HG03103 (cell line): ENCODE data around the gene PRKG1.

Experiments
- ATAC-seq: cut with Tn5 transposase; IDR thresholded peaks from one replicate; pipeline ENCODE4 v1.9.1; 2021; ENCODE audit warnings: low read depth; ENCODE audit not compliant: unreplicated experiment

Gene PRKG1

DNA sequence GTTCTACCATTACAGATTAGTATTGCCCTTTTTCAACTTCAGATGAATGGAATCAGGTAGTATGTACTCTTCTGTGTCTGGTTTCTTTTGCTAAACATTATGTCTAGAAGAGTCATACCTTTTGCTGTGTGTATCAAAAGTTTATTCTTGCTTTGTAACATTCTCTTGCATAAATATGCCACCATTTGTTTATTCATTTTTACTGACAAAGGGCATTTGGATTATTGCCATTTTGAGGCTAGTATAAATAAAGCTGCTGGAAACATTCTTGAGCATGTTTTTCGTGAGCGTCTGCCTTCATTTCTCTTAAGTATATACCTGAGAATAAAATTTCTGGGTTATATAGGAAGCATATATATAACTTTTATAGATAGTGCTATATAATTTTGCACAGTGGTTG is 746.8 kb downstream of the PRKG1 start:
- ATAC-seq, result no peak

DNA sequence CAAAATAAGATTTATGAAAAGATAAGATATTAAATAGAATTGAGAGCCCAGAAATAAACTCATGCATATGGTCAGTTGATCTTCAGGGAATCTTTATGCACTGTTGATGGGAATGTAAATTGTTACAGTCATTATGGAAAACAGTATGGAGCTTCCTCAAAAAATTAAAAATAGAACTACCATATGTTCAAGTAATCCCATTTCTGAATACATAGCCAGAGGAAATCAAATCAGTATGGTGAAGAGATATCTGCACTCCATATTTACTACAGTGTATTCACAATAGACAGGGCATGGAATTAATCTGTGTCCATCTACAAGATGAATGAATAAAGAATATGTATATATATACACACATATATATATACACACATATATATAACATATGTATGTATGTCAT is 747.5 kb downstream of the PRKG1 start:
- ATAC-seq, result no peak

DNA sequence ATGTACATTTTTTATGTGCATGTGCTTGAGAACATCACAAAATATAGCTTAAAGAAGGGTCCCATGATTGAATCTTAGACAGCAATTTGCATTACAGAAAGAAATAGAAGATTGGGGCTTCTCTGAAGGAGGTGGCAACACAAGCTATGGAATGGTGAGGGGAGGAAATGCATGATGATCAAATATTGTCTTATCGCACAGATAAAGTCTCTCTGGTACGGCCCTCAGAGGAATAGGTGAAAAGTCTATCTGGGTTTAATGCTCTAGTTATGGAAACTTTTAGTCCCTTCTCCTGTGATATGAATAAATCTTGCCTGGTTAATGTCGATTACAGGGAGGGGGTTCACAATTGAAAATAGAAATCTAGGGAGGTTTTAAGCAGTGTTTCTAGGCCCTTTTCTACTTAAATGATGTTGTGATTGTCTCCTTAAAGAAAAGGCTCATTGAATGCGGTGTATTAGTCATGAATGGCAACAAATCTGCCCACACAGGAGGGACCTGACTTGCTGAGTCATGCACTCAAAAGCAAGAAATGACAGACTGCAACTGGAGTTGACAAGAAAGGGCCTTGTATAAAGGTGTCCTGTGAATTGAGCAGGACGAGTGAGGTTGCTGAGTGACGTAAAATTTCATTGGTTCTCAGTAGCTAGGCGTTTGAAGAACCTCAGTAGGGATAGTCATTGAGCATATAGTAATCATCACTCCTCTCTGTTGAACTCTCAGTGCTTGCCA is 758.5 kb downstream of the PRKG1 start:
- ATAC-seq, result no peak

DNA sequence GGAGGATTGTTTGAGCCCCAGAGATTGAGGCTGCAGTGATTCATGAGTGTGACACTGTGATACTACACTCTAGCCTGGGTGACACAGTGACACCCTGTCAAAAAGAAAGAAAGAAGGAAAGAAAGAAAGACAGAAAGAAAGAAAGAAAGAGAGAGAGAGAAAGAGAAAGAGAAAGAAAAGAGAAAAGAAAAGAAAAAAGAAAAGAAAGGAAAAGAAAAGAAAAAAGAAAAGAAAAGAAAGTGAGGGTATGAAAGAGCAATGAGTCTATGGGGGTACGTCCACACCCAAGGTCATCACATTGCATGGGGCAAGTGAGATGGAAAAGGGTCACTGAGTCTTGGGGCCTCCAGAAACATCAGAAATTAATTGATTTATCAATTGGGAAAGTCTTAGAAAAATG is 760.3 kb downstream of the PRKG1 start:
- no peak for ATAC-seq

DNA sequence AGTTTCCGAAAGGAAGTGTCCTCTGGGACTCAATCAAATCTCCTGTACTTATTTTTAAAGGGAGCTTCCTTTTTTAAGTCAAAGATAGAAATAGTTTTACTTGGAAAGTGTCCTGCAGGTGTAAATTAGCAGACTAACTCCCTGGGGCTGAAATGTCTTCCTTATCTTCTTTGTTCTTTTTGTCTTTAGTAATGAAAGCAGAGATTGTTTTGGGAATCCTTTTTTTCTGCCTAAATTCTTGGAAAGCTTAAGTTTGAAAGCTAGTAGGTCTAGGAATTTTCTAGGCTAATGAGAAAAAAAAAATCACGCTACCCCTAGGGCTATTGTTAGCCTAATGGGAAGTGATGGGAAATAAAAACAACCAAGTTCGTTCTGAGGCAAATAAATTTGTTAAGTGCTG is 764.2 kb downstream of the PRKG1 start:
- ATAC-seq, result no peak

DNA sequence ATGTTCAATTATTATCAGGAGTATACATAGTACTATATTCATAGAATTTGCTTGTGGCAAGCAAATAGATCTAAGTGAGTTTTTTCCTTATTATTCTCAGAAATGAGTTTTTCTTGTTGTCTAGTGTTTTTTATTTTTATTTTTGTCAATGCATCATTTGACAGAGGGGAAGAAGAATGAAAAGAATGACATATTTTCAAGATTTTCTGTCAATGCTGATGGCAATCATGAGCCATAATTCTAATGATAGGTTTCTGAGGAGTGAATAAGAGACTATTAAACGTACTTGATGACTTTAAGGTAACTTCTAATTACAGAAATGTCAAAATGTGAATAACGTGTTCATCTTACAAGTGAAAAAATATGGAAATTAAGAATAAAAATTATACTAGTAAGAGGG is 769.7 kb downstream of the PRKG1 start:
- no peak for ATAC-seq

DNA sequence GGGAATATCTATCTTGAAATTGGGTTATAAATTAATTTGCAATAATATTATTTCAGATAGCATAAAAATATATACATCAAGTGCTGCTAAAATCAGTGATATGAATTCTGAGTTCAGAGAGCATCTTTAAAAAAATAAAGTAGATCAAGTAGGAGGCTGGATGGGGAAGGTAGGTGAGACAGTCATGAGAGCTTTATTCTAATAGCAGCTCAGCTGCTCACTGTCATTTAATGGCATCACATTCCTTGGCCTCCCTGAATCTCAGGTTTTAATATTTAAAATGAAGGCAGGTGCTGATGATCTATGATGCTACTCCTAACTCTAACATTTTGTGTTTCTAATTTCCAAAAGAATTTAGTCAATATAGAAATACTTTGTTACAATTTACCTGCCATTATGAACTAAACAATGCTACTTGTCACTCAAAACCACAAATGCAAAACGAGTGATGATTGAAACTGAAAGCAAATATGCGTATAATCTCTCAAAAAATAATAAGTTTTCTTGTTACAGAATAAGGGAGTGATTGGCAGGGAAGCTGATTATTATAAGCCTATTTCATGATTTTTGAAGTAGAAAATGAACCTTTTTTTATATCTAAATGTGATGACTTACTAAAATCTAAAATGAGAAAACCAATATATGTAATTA is 772.7 kb downstream of the PRKG1 start:
- ATAC-seq, result peak; percentile 58

DNA sequence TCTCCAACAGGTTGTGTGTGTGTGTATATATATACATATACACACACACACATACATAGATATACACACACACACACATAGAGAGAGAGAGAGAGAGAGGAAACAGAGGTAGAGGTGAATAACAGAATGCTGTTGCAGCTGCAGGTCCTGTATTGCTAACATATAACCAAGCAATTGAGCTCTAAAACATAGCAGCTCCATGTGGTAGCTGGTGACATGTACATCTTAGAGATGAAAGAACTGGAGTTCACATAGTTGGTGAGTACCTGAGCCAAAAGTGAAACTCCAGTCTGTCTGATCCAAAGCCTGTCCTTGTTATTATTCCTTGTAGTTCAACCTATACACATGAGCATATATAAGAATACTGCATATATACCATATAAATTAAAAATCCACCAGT is 778.0 kb downstream of the PRKG1 start:
- ATAC-seq, result no peak

DNA sequence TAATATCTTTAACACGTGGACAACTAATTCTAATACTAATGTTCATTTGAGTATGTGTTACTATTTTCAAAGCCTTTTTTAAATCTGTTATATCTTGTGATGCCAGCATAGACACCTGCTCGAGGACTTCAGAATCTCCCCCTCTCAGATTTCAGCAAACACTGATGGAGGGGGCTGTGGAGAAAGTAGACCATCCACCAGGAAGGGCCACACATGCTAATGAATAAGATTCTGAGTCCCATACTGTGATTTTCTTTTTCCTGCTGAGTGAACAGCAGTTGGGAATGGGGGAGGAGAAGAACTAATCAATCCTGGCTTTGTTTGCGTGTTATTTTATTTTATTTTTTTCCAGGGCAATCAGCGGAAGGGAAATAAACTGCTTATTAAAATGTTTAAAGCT is 783.0 kb downstream of the PRKG1 start:
- ATAC-seq, result no peak

DNA sequence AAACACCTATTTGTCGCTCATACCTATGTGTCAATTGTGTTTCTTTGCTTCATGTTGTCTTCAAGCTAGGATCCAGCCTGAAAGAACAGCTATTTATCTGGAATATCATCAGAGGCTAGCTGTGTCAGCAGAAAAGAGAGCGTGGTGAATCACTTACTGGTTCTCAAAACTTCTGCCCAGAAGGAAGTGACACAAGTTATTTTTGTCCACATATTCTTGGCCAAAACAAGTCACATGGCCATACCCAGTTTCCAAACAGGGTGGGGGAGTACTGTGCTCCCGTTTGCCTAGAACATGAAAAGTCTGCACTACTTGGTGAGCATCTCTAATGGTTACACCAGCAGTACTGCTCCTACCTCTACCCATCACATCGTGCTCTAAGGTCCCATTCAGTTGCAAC is 786.0 kb downstream of the PRKG1 start:
- ATAC-seq, result peak; percentile 91

DNA sequence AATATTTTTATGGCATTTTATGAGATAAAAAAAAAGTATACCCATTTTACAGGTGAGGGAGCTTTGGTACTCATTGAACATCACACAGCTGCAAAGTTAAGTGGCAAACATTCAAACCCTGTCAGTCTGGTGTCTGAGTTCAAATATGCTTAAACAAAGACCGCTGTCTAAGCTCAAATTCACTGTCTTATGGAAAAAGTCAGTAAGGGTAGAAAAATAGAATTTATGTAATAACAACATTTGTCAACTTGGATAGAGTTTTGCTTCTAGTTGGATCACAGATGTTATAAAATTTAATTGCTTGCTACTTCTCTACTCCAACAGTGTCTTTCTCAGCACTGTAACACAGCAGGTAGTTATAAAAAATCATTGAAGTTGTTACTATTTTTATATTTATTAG is 786.8 kb downstream of the PRKG1 start:
- ATAC-seq, result no peak

DNA sequence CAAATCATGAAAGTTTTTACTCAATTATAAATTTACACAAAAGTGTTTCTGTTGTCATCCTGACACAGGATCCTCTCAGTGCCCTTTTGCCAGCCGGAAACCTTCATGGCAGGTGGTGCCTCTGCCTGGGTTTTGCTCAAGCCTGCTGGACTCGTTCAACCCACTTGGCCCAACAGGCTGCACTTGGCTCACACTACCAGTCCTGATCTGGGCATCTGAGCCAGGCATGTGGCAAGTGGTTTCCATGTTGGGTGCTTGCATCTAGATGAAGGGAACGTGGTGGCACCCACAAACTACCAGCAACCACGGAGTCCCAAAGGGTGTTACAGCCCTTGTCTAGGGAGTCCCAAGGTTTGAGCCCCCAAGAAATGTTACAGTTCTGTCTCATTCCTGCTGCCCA is 787.4 kb downstream of the PRKG1 start:
- ATAC-seq, result no peak

DNA sequence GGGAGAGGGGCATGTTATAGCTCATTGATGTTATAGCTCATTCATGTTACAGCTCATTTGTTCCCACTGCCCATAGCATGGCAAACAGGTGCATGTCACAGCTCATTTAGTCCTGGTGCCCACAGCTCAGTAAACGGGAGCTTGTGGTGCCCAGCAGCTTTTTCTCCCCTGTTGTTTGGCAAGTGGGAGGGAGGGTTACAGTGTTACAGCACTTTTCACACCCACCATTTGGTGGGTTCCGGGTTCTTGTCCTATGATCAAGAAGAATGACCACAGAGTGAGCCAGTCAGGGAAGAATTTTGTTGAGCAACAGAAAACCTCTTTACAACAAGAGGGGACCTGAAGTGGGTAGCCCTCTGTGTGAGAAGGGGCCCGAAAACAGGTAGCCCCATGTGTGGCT is 787.9 kb downstream of the PRKG1 start:
- no peak for ATAC-seq

DNA sequence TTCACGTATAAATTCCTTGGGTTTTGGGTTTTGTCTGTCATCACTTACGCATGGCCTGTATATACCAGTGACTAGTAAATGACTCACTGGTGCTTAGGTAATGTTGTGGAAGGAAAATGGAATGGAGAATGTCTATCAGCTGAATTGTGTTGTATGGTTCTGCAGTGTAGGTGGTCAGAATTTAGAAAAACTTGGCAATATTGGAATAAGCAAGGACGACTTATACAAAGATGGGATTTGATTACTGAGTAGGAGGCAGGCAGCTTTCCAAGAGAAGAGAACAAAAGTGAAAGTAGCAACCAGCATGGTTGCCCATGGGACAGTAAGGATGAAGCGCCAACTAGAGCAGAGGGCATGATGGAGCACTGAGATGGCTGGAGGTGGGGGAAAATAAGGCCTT is 793.7 kb downstream of the PRKG1 start:
- ATAC-seq, result no peak

DNA sequence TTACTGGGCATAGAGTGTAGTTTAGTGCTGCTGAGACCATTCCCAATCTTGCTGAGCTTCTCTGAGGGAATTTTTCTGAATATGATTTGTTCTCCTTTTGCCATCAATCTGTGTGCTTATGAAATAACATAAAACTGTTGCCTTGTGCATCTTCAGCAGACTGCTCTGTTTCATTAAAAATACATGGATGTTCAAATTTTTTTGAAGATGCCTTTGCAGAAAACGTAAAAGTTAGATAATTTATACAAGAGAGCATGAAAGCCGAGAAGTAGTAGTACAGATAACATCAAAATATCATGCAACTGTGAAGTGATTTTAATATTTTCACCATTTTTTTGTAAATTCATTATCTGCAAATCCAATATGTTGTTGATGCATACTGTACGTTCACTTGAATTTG is 799.8 kb downstream of the PRKG1 start:
- ATAC-seq, result no peak

DNA sequence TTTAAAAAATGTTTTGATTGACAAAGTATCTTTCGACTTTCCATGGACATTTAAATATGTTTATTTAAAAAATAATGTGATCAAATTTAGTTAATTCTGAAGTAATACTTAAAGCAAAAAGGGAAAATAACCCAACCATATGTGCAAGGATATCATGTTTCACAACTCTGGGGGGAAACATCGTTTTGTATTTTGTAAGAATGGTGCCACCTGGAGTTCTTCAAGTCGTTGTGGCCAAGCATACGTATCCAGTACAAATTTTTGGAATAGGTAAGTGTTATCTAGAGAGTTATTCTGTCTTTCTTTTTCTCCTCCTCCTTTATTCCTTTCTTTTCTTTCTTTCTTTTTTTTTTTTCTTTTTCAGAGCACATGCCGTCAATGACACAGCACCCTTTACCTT is 801.3 kb downstream of the PRKG1 start:
- no peak for ATAC-seq

DNA sequence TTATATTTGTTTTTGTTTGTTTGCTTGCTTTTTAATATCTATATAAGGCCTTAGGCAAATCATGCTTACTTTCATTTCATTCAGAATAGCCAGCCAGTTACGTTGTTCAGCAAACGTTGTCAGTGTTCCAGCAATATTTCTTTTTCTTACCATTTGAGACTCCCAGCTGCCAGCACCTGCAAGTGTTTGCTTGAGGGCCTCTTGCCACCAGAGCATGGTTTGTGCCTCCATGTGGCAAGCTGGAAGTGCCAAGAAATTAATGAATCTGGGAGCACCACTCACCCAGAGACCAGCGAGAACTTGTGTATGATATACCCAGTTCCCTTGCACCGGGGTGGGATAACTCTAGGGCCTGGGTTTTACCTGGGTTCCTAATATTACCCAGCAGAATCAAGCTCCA is 802.2 kb downstream of the PRKG1 start:
- ATAC-seq, result no peak

DNA sequence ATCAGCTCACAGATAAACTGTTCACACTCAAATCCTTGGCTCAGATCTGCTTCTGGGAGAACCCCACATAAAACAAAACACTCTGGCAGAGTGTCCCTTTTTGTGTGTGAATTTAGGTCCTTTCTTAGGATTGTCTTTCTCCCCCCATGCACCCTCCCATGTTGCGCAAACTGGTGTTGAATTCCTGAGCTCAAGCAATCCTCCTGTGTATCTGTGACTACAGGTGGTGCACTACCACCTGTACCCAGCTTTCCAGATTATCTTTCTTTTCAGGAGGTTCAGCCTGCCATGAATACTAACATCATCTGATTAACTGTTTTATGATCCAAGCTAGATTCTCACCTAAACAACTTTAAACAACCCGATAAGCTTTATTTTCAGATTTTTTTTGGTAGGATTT is 802.7 kb downstream of the PRKG1 start:
- no peak for ATAC-seq

DNA sequence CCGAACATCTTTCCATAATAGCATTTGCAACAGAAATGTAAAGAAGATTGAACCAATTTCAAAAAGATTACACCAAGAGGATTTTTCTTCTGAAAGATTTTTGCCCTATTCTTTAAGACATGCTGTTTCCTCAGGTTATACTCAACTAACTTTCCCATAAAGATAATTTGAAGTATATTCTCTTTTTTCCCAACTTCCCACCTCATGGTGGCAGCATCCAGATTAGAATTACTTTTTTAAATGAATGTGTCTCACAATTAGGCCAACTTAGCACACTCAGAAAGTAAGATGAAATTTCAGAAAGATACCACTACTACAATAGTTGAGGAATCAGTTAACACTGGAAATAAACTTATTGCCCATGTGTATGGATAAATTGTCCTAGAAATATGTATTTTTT is 803.3 kb downstream of the PRKG1 start:
- no peak for ATAC-seq

DNA sequence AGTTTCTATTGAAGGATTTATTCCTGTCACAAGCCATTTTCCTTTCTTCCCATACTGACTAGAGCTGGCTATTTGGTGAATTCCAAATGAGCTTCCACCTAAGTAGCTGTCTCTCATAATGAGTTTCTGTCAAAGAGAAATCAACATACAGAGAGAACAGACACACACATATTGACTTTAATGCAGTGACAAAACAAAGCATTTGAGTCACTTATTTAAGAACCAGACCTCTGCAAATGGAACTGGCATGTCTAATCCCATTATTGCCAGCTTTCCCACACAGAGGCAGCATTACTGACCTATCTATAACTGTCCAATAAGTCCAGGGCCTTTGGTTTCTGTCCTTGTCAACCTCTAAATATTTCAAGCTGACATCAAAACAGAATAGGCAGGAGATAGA is 804.4 kb downstream of the PRKG1 start:
- peak; percentile 7 for ATAC-seq

DNA sequence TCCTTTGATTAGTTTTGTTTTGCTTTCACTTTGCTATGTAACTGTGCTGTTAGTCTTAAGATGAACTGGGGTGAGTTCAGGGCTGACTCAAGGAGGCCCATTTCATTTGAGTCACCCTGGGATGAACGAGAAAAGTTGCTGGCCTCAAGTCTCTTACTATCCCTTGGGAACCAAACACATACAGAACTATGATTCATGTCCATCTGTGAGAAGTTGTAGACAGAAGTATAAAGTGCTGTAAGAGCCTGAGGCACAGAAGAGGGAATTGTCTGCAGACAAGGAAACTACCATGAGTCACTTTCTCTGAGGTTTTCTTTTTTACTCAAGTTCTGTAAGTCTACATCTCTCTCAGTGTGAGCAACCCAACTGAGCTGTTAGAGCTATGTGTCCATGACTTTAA is 805.0 kb downstream of the PRKG1 start:
- peak; percentile 78 for ATAC-seq

DNA sequence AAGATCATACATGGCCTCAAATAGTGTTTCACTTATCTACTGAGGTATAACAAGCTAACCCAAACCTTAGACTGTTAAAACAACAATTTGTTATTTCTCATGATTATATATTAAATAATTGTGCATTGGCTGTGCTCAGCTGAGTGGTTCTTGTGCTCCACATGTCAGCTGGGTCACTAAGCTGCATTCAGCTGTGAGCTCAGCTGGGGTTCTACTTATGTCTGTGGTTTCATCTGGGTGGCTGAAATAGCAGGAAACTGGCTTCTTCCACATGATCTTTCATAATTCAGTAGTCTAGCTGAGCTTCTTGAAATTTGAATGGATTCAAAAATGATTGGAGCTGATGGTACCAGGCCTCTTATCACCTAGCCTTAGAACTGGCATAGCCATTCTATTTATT is 806.9 kb downstream of the PRKG1 start:
- no peak for ATAC-seq
